Duodenal mucosa (tissue), 2 donors: Measurements from ENCODE around the gene SSNA1.

ENCODE experiments used
- H3K27ac ChIP-seq: one replicate; pipeline ENCODE4 v1.7.0; 2013; ENCODE audit warnings: low read depth, low read length
- H3K27me3 ChIP-seq, 2 donors: one replicate each; pipeline ENCODE4 v1.7.0; 2013; ENCODE audit warnings: low read length in 2 of 2, control low read depth in 1 of 2; ENCODE audit not compliant: insufficient read depth in 2 of 2, control insufficient read depth in 1 of 2
- H3K36me3 ChIP-seq, 2 donors: one replicate each; pipeline ENCODE4 v1.7.0; 2013; ENCODE audit warnings: low read length in 2 of 2, control low read depth in 1 of 2; ENCODE audit not compliant: insufficient read depth in 2 of 2, control insufficient read depth in 1 of 2
- H3K4me1 ChIP-seq, 2 donors: one replicate each; pipeline ENCODE4 v1.7.0; 2013; ENCODE audit warnings: low read length in 2 of 2, control low read depth in 1 of 2; ENCODE audit not compliant: insufficient read depth in 2 of 2, control insufficient read depth in 1 of 2
- H3K4me3 ChIP-seq, 2 donors: one replicate each; pipeline ENCODE4 v1.7.0; 2013; ENCODE audit warnings: low read length in 2 of 2, low read depth in 1 of 2
- H3K9ac ChIP-seq, 2 donors: one replicate each; pipeline ENCODE4 v1.7.0; 2013; ENCODE audit warnings: low read length in 2 of 2, low read depth in 1 of 2
- H3K9me3 ChIP-seq, 2 donors: one replicate each; pipeline ENCODE4 v1.7.0; 2013; ENCODE audit warnings: low read length in 2 of 2, control low read depth in 1 of 2; ENCODE audit not compliant: control insufficient read depth in 1 of 2

SSNA1 gene

DNA sequence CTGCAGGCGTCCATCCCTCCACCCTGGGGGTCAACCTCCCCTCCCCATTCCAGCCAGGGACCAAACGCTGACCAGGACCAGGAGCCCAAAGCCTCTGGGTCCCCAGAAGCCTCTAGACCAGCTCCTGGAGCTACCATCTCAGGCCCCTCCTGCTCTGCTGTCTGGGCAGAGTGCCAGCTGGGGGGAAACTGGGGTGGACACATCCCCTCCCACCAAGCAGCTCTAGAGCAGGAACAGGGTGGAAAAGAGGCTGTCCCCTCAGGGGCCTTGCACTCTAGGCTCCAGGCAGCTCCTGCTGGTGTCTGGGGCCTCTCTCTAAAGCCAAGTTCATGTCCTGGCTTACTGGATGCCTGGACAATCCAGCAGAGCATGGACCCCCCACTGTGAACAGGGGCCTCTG is 4.4 kb downstream of the SSNA1 start:
- H3K27me3 ChIP-seq: no peaks in the 10 kb centered on the region
- no peak overlapping the region for H3K4me3 ChIP-seq
- no peak overlapping the region for H3K27ac ChIP-seq
- no peak overlapping the region for H3K9ac ChIP-seq
- H3K4me1 ChIP-seq: peaks cover 36 to 56% of the 10 kb centered on the region in 2 donors
- H3K36me3 ChIP-seq: peaks cover 13 to 30% of the 10 kb centered on the region in 2 donors
- H3K9me3 ChIP-seq: no peaks in the 10 kb centered on the region

DNA sequence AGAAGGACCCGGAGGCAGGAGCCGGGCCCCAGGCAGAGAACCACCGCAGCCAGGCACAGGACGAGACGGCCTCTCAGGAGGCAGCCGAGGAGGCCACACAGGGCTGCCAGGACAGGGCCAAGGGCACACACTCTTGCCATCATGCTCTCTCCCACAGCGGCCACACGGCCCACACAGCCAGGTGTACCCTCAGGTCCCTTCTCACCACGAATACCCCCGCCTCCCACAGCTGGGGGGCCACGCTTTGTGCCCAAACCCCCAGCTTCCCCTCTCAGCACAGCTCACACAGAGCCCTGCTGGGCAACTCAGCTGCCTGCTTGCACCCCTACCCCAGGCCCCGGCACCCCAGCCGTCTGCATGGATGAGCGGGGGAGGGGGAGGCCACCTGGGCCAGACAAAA is 5.3 kb downstream of the SSNA1 start:
- peaks cover 13 to 30% of the 10 kb centered on the region in 2 donors for H3K36me3 ChIP-seq
- no peaks in the 10 kb centered on the region for H3K27me3 ChIP-seq
- peaks cover 42 to 60% of the 10 kb centered on the region in 2 donors for H3K4me1 ChIP-seq
- H3K9me3 ChIP-seq: no peaks in the 10 kb centered on the region
- no peak overlapping the region for H3K27ac ChIP-seq
- H3K9ac ChIP-seq: no peak overlapping the region
- no peak overlapping the region for H3K4me3 ChIP-seq

DNA sequence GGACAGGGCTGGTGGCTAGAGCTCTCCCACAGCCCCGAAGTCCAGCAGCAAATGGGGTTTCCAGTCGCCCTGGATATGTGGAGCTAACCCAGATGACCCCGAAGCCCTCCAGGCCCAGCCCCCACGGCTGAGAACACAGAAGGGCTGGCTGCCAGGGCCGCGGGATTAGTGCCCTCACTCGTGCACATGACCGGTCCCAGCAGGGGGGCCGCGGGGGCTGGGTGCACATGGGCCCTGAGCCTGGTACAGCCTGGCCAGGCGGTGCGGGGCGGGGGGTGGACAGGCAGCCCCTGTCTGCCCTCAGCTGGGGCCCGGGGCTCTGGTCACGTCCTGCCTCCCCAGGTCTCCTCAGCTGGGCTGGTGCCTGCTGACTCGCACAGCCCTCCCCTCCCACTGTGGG is 5.9 kb downstream of the SSNA1 start:
- Histone ChIP-seq H3K4me1 (peaks cover 40 to 62% of the 10 kb centered on the region in 2 donors), H3K9me3 (no peaks in the 10 kb centered on the region), H3K9ac (peak overlapping the region in 1 of 2 donors; percentile 63), H3K27ac (peak overlapping the region; percentile 14), H3K27me3 (no peaks in the 10 kb centered on the region), H3K4me3 (peak overlapping the region; percentile 44 to 51), H3K36me3 (peaks cover 13 to 30% of the 10 kb centered on the region in 2 donors)

DNA sequence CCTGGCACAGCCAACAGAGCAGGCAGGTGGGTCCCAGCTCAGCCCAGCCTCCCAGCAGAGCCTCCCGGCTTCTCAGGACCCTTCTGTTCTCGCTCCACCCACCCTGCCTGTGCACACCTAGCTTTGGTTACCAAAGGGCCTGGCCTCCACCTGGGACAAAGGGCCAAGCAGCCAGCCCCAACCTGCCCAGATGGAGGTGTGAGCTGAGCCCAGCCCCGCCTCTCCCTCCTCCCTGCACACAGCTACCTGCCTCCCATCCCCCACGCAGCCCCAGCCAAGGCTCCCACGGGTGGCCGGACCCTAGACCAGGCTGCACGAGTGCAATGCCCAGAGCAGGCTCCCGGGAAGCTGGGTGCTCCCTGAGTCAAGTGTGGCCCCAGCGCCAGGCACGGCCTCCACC is 6.4 kb downstream of the SSNA1 start:
- Histone ChIP-seq H3K9me3 (no peaks in the 10 kb centered on the region), H3K27me3 (no peaks in the 10 kb centered on the region), H3K4me1 (peaks cover 35 to 59% of the 10 kb centered on the region in 2 donors), H3K36me3 (peaks cover 13 to 30% of the 10 kb centered on the region in 2 donors), H3K27ac (peak overlapping the region; percentile 36), H3K9ac (peak overlapping the region; percentile 35 to 66), H3K4me3 (peak overlapping the region; percentile 44 to 62)

DNA sequence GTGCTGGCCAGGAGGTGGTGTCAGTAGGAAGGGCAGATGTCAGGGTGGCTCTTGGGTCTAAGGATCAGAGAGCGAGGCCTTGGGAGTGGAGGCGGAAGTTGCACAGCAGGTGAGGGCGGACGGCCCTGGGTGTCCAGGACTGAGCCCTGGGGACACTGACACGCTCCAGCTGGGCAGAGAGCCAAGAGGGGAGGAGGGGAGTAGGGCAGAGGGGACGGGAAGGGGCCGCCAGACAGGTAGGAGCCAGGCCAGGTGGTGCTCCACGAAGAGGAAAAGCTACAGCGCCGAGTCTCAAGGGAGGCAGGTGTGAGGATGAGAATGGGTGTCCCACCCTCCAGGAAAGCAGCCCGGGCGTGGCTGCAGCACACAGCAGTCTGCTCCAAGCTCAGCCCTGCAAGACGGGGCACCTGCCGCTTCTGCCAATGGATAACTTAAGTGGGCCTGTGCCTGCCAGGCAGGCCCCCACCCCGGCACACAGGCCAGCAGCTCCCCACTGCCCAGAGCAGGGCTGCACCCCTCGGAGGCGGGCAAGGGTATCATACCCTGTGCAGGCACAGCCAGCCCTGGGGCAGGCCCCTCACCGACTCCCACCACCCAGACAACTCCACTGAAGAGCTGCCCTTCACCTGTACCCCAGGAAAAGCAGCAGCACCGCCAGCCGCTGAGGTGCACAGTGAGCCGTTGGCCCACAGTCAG is 7.2 kb downstream of the SSNA1 start:
- no peaks in the 10 kb centered on the region for H3K9me3 ChIP-seq
- H3K4me1 ChIP-seq: peaks cover 27 to 51% of the 10 kb centered on the region in 2 donors
- peaks cover 13 to 23% of the 10 kb centered on the region in 2 donors for H3K36me3 ChIP-seq
- H3K27me3 ChIP-seq: no peaks in the 10 kb centered on the region
- H3K27ac ChIP-seq: peak overlapping the region; percentile 36
- H3K4me3 ChIP-seq: peak overlapping the region; percentile 44 to 62
- H3K9ac ChIP-seq: peak overlapping the region; percentile 35 to 66

DNA sequence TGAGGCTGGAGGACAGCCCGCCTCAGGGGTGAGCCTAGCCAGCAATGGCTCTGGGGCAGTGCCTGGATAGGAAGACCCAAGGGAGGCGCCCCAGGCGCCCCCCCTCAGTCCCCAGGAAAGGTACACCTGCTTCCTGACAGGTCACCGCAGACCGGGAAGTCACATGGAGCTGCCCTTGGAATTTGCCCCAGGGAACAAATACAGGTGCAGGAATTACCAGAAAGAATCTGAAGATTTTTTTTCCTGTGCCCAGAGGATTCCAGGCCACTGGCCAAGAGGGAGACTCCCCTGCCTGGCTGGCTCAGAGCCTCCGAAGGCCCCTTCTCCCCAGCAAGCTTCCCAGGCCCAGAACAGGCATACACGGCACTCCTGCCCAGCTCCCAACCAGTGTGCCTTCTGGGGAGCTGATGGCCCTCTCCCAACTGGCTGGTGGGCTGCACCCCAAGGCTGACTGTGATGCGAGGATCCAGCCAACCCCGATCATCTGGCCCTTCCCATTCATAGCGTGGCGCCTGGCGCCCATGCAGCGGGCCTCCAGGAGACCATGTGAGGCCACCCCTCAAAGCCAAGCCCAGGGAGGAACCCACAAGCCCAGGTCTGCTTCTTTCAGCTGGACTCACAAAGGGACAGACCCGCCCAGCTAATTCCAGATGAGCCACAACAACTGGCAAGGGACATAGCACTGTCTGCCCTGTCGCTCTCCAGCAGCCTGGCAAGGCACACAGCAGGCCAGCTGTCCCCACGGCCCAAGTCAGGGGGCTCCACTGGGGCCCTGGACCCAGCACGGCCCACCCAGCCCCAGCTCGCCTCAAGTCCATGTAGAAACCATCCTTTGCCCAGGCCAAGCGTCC is 9.8 kb downstream of the SSNA1 start:
- H3K36me3 ChIP-seq: no peaks in the 10 kb centered on the region
- H3K4me3 ChIP-seq: peak overlapping the region; percentile 72 to 76
- H3K4me1 ChIP-seq: peaks cover 37 to 60% of the 10 kb centered on the region in 2 donors
- H3K9me3 ChIP-seq: no peaks in the 10 kb centered on the region
- H3K27ac ChIP-seq: peak overlapping the region; percentile 83
- peak overlapping the region; percentile 69 to 85 for H3K9ac ChIP-seq
- H3K27me3 ChIP-seq: no peaks in the 10 kb centered on the region

DNA sequence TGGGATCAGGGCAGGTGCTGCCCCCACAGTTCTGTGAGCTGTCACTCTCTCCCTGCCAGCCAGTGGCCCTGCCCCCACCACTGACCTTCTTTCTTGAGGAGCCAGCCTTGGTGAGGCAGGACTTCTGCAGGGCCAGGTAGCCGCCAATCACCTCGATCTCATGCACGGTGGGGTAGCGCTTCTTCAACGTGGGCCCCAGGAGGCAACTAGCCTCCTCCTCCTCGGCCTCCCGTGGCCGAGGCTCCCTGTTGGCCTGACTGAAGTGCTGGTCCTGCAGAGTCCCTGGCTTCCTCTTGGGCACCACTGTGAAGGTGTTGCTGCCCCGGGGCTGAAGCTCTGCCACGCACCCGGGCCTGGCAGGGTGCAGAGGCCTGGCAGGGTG is 10.4 kb downstream of the SSNA1 start:
- Histone ChIP-seq H3K9me3 (no peaks in the 10 kb centered on the region), H3K9ac (peak overlapping the region; percentile 69 to 85), H3K36me3 (no peaks in the 10 kb centered on the region), H3K4me1 (peaks cover 43 to 66% of the 10 kb centered on the region in 2 donors), H3K27me3 (no peaks in the 10 kb centered on the region), H3K27ac (peak overlapping the region; percentile 83), H3K4me3 (peak overlapping the region; percentile 72 to 76)

DNA sequence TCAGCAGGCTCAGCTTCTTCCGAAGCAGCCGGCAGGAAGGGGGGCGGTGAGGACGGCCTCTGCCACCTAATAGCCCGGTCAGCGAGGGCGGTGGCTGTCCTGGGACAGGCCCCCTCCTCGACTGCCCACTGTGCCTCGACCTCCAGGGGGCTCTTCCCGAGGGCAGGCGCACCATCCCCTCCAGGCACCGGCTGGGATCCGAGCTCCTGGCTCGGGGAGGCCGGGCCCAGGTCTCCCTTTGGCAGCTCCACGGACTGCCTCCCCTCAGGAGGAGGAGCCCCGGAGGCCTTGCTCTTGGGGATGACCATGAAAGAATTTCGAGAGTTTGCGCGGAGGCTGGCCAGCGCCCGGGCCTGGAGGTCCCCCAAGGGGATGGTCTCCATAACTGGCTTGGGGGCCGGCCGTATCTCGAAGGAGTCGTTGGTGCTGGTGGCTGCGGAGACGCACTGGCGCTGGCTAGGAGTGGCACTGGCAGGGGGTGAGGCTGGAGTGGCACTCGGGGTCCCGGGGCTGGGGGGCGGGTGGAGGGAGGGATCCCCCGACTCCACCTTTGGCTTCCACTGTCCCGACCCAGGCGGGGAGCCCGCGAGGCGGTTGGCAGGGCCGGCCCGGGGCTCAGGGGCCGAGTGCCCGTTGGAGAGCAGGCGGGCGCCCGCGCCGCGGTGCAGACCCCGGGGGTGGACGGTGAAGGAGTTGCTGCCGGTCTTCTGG is 11.1 kb downstream of the SSNA1 start:
- Histone ChIP-seq H3K9ac (peak overlapping the region; percentile 69 to 85), H3K4me3 (peak overlapping the region; percentile 72 to 76), H3K27me3 (no peaks in the 10 kb centered on the region), H3K4me1 (peaks cover 49 to 70% of the 10 kb centered on the region in 2 donors), H3K9me3 (no peaks in the 10 kb centered on the region), H3K36me3 (no peaks in the 10 kb centered on the region), H3K27ac (peak overlapping the region; percentile 83)

DNA sequence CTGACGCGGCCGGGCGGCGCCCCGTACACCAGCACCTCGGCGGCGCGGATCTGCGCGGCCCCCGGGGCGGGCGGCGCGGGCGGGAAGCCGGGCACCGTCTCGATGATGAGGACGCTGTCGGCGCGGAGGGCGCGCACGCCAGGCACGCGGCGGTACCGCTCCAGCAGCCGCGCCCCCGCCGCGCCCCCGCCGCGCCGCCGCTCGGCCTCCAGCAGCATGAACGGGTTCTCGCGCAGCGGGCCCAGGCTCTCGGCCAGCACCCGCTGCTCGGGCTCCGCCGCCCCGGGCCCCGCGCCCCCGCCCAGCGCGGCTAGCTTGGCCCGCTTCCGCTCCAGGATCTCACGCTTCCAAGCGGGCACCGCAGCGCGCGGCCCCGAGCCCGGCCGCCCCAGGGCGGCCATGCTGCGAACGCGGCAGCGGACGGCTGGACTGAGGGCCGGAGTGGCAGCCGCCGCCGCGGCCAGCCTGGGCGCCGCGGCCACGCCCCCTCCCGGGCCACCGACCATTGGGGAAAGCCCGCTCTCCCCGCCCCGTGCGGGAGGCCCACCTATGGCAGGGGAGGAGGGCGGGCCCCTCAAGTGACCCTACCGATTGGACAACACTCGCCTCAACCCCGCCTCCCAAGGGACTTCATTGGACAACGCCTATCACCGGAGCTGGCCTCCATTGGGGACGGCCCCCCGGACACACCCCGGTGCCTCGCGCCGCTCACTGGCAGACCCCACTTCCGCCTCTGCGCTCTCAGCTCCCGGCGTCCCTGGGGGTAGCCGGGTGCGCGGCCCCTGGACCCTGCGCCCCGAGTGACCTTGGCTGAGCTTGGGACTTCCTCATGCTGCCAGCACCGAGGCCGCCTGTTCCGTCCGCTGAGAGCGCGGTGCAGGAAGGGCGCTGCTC is 12.1 kb downstream of the SSNA1 start, which contains the start of gene TPRN:
Gene TPRN, minus strand, starts transcription at position 431 of the 894 bp plus-strand sequence. Its CDS starts 30 bp downstream, at position 401.
- H3K9ac ChIP-seq: peak within 1 kb of the TSS; percentile 69 to 88
- H3K4me1 ChIP-seq: peaks cover 43 to 64% of the 10 kb centered on the region in 2 donors
- H3K27ac ChIP-seq: peak within 1 kb of the TSS; percentile 83
- H3K9me3 ChIP-seq: no peaks in the 10 kb centered on the region
- peak within 1 kb of the TSS; percentile 81 for H3K4me3 ChIP-seq
- H3K36me3 ChIP-seq: no peaks in the 10 kb centered on the region
- no peaks in the 10 kb centered on the region for H3K27me3 ChIP-seq
